Measurements from ENCODE around the gene TMEM101.

GRCh38 chr17:43979671-43980070 is 35.1 kb downstream of the TMEM101 start:
- TF ChIP-seq ARNTL (CRISPR knock-in tag; IDR thresholded peaks at IDR 0.05; ENCODE audit: borderline replicate concordance, low read depth) (no peak), CSDC2 (CRISPR knock-in tag; IDR thresholded peaks at IDR 0.05) (no peak), TCF4 (CRISPR knock-in tag; IDR thresholded peaks at IDR 0.05; ENCODE audit: borderline replicate concordance) (no peak), ZFP3 (CRISPR knock-in tag; IDR thresholded peaks at IDR 0.05) (no peak)
